Stomach smooth muscle (tissue), 2 donors: ENCODE results near the gene CRYGN.

Experiments used
- H3K27ac ChIP-seq: one replicate; pipeline ENCODE4 v1.7.0; 2013; ENCODE audit warnings: mild to moderate bottlenecking, low read length, inconsistent platforms
- H3K27me3 ChIP-seq, 2 donors: one replicate each; pipeline ENCODE4 v1.7.0; 2013; ENCODE audit warnings: low read length in 2 of 2; ENCODE audit not compliant: insufficient read depth in 2 of 2, control insufficient read depth in 1 of 2
- H3K36me3 ChIP-seq, 2 donors: one replicate each; pipeline ENCODE4 v1.7.0; 2013; ENCODE audit warnings: low read length in 2 of 2; ENCODE audit not compliant: control insufficient read depth in 2 of 2, insufficient read depth in 2 of 2
- H3K4me1 ChIP-seq: one replicate; pipeline ENCODE4 v1.7.0; 2013; ENCODE audit warnings: low read length; ENCODE audit not compliant: control insufficient read depth, insufficient read depth
- H3K4me3 ChIP-seq, 2 donors: one replicate each; pipeline ENCODE4 v1.7.0; 2013; ENCODE audit warnings: low read length in 2 of 2
- H3K9ac ChIP-seq, 2 donors: one replicate each; pipeline ENCODE4 v1.7.0; 2013; ENCODE audit warnings: low read length in 2 of 2, mild to moderate bottlenecking in 1 of 2
- H3K9me3 ChIP-seq, 2 donors: one replicate each; pipeline ENCODE4 v1.7.0; 2013; ENCODE audit warnings: low read length in 2 of 2; ENCODE audit not compliant: control insufficient read depth in 2 of 2
- donor health status: healthy.
- donor health status: Pancreatic carcinoma.

CRYGN gene

GRCh38 chr7:151477867-151478266, 37.9 kb upstream of the CRYGN start:
- H3K9me3 ChIP-seq = no peaks in the 10 kb centered on the region
- H3K4me1 ChIP-seq = peaks cover 9% of the 10 kb centered on the region
- no peak overlapping the region for H3K27ac ChIP-seq
- H3K4me3 ChIP-seq = no peak overlapping the region
- no peaks in the 10 kb centered on the region for H3K27me3 ChIP-seq
- H3K36me3 ChIP-seq = peaks cover 12 to 16% of the 10 kb centered on the region in 2 donors
- H3K9ac ChIP-seq = no peak overlapping the region

- peaks cover 31 to 36% of the 10 kb centered on the region in 2 donors for H3K36me3 ChIP-seq
- H3K9me3 ChIP-seq = no peaks in the 10 kb centered on the region
- no peak overlapping the region for H3K9ac ChIP-seq
Observed at GRCh38 chr7:151472644-151473380, 32.9 kb upstream of the CRYGN start.

DNA sequence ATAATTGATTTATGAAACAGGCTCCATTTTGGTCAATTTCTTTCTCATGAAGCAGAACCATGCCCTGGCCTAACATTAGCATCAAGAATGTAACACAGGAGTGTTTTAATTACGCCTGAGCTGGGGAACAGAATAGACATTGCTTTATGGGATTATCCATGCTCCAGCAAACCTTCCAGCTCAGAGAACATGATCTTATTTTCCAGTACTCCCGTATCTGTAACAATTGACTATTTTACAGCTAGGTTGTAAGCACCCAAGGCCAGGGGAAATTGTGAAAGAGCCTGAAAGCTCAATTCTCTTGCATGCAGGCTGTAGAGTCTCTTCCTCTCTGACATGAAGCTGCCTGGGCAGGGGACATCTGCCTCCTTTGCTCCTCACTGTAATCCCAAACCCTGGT, 30.8 kb upstream of the CRYGN start:
- Histone ChIP-seq H3K27ac (no peak overlapping the region), H3K4me1 (peaks cover 15% of the 10 kb centered on the region), H3K36me3 (peaks cover 35 to 41% of the 10 kb centered on the region in 2 donors)

More at GRCh38 chr7:151472644-151473380, 32.9 kb upstream of the CRYGN start:
- H3K27me3 ChIP-seq = no peaks in the 10 kb centered on the region
- peaks cover 15% of the 10 kb centered on the region for H3K4me1 ChIP-seq
- no peak overlapping the region for H3K27ac ChIP-seq
- no peak overlapping the region for H3K4me3 ChIP-seq

GRCh38 chr7:151469281-151469680, 29.3 kb upstream of the CRYGN start:
- Histone ChIP-seq H3K4me1 (peaks cover 15% of the 10 kb centered on the region), H3K27ac (no peak overlapping the region)

More for the DNA sequence above, 30.8 kb upstream of the CRYGN start:
- no peaks in the 10 kb centered on the region for H3K27me3 ChIP-seq
- no peaks in the 10 kb centered on the region for H3K9me3 ChIP-seq
- no peak overlapping the region for H3K9ac ChIP-seq
- no peak overlapping the region for H3K4me3 ChIP-seq

DNA sequence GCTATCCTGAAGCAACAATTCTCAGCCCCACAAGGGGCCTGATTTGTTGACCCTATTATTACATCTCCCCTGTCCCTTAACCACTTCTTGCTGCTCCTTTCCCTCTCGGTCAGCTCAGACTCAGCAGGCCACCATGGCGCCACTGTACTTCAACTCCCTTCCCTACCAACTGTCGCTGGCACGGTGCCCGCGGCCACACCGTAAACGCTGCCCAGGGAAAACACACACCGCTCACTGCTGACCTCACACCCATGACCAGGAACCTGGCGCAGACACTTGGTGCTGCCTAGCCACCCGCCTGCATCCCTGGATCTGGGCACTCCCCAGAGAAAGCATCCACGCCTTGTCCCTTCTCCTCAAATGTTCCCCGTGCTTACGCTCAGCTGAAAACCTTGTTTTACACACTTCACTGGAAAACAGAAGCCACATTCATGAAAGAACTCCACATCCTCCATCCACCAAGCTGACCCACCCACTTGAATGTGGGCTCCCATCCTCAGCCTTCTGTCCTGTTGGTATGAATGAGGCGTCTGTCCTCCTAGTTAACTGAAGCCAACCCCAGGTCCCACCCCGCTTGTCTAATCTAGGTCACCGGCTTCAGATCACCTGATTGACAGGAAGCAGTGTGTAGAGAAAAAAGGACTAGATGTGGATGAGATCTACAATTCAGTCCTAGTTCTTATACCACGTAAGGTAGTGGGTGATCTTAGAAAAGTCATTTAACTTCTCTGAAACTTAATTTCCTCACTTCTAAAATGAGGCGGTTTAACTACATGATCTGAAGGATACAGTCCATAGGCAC, 28.5 kb upstream of the CRYGN start:
- Histone ChIP-seq H3K9me3 (no peaks in the 10 kb centered on the region), H3K9ac (no peak overlapping the region), H3K36me3 (peaks cover 47 to 48% of the 10 kb centered on the region in 2 donors), H3K27me3 (no peaks in the 10 kb centered on the region), H3K4me1 (peaks cover 15% of the 10 kb centered on the region), H3K4me3 (no peak overlapping the region), H3K27ac (peak overlapping the region; percentile 18)

More at GRCh38 chr7:151469281-151469680, 29.3 kb upstream of the CRYGN start:
- H3K9ac ChIP-seq = no peak overlapping the region
- H3K36me3 ChIP-seq = peaks cover 45 to 48% of the 10 kb centered on the region in 2 donors
- H3K4me3 ChIP-seq = no peak overlapping the region
- no peaks in the 10 kb centered on the region for H3K9me3 ChIP-seq
- no peaks in the 10 kb centered on the region for H3K27me3 ChIP-seq

- Histone ChIP-seq H3K27ac (no peak overlapping the region), H3K36me3 (peaks cover 33 to 38% of the 10 kb centered on the region in 2 donors), H3K9me3 (no peaks in the 10 kb centered on the region), H3K4me3 (no peak overlapping the region), H3K4me1 (peaks cover 25% of the 10 kb centered on the region), H3K9ac (no peak overlapping the region), H3K27me3 (no peaks in the 10 kb centered on the region)
Observed at GRCh38 chr7:151465169-151465568, 25.2 kb upstream of the CRYGN start.

GRCh38 chr7:151462306-151462779, 22.4 kb upstream of the CRYGN start:
- Histone ChIP-seq H3K27ac (peak overlapping the region; percentile 37), H3K36me3 (peaks cover 15 to 21% of the 10 kb centered on the region in 2 donors), H3K9ac (no peak overlapping the region), H3K4me1 (peaks cover 33% of the 10 kb centered on the region), H3K27me3 (no peaks in the 10 kb centered on the region), H3K9me3 (no peaks in the 10 kb centered on the region), H3K4me3 (no peak overlapping the region)

GRCh38 chr7:151461942-151462230, 21.9 kb upstream of the CRYGN start:
- Histone ChIP-seq H3K9me3 (no peaks in the 10 kb centered on the region), H3K27ac (peak overlapping the region; percentile 99), H3K9ac (no peak overlapping the region), H3K4me1 (peaks cover 33% of the 10 kb centered on the region), H3K27me3 (no peaks in the 10 kb centered on the region), H3K4me3 (no peak overlapping the region), H3K36me3 (peaks cover 15 to 19% of the 10 kb centered on the region in 2 donors)

GRCh38 chr7:151461096-151461941, 21.4 kb upstream of the CRYGN start:
- peak overlapping the region in 1 of 2 donors; percentile 65 for H3K9ac ChIP-seq
- H3K9me3 ChIP-seq = no peaks in the 10 kb centered on the region
- peaks cover 15 to 17% of the 10 kb centered on the region in 2 donors for H3K36me3 ChIP-seq
- peaks cover 33% of the 10 kb centered on the region for H3K4me1 ChIP-seq
- peak overlapping the region; percentile 99 for H3K27ac ChIP-seq
- no peak overlapping the region for H3K4me3 ChIP-seq
- no peaks in the 10 kb centered on the region for H3K27me3 ChIP-seq

DNA sequence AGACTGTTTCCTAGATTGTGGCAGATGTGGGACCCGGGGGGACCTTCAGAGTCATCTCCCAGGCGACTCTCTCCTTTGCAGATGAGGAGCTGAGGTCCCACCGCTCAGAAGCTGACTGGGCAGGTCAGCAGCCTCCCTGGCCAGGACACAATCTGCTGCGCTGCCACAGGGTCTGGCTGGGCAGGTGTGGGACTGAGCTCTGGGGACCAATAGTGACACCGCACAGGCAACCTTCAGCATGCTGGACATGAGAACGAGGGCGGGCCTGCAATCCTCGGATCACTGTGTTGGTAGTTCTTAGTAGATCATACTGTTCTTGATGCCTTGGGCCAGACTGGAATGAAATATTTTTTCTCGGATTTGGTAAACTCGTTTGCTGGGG, 20.5 kb upstream of the CRYGN start:
- Histone ChIP-seq H3K4me1 (peaks cover 33% of the 10 kb centered on the region), H3K27me3 (no peaks in the 10 kb centered on the region), H3K9me3 (no peaks in the 10 kb centered on the region), H3K36me3 (peaks cover 8 to 11% of the 10 kb centered on the region in 2 donors), H3K4me3 (peak overlapping the region; percentile 24 to 66), H3K27ac (peak overlapping the region; percentile 99), H3K9ac (peak overlapping the region; percentile 65 to 80)
